Neural progenitor cell (in vitro differentiated cells): ENCODE results near the gene AHI1.

Source experiments
- EZH2 ChIP-seq: fragments of 200-600 bp; sonication (generic); IDR thresholded peaks from 2 replicates; pipeline ENCODE4 v1.6.1; 2017; ENCODE audit warnings: antibody characterized with exemption, mild to moderate bottlenecking, moderate library complexity
- TF ChIP-seq, protein P1 (sequence below): fragments of 200-600 bp; sonication (generic); IDR thresholded peaks from 2 replicates; pipeline ENCODE4 v1.5.1; 2017; ENCODE audit warnings: antibody characterized with exemption, mild to moderate bottlenecking

GRCh38 chr6:135304883-135305282 is 192.7 kb downstream of the AHI1 start:
- TF ChIP-seq, protein P1, sequence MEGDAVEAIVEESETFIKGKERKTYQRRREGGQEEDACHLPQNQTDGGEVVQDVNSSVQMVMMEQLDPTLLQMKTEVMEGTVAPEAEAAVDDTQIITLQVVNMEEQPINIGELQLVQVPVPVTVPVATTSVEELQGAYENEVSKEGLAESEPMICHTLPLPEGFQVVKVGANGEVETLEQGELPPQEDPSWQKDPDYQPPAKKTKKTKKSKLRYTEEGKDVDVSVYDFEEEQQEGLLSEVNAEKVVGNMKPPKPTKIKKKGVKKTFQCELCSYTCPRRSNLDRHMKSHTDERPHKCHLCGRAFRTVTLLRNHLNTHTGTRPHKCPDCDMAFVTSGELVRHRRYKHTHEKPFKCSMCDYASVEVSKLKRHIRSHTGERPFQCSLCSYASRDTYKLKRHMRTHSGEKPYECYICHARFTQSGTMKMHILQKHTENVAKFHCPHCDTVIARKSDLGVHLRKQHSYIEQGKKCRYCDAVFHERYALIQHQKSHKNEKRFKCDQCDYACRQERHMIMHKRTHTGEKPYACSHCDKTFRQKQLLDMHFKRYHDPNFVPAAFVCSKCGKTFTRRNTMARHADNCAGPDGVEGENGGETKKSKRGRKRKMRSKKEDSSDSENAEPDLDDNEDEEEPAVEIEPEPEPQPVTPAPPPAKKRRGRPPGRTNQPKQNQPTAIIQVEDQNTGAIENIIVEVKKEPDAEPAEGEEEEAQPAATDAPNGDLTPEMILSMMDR, result no peak
- TF ChIP-seq EZH2, result no peak
